Measurements from ENCODE around the gene SOCS2. TPM values are rescaled to one million over a fixed set of nuclear protein-coding genes. Genes with fewer than 3 reads are reported as not detected.

SOCS2 gene
- total and polyA plus RNA-seq, 2 donors (not counting 3 experiments of a cell fraction or from before 2014, with no cell fraction given), result 2.4 to 5.6 TPM

GRCh38 chr12:93582351-93582750, 9.9 kb downstream of the SOCS2 start:
- Histone ChIP-seq H4K20me1 (replicated peaks; ENCODE audit: control insufficient read depth, extremely low read depth, insufficient read depth, low read length) (no peaks in the 10 kb centered on the region), H3K79me2 (ENCODE audit: control insufficient read depth, insufficient read depth, low read length) (no peaks in the 10 kb centered on the region), H3K4me3 (replicated peaks in 1 of 3; ENCODE audit: insufficient read depth in 1 of 3, low read depth in 1 of 3, low read length in 3 of 3) (no peak overlapping the region), H3K9me3 (replicated peaks; ENCODE audit: control insufficient read depth, insufficient read depth, low read length) (no peaks in the 10 kb centered on the region), H3K4me1 (ENCODE audit: control insufficient read depth, extremely low read depth, insufficient read depth, low read length) (no peaks in the 10 kb centered on the region), H3K4me2 (ENCODE audit: insufficient read depth, low read length) (no peak overlapping the region), H3K27ac (ENCODE audit: insufficient read depth, low read depth, low read length) (no peak overlapping the region), H3K9ac (replicated peaks; ENCODE audit: extremely low read depth, insufficient read depth, low read length) (no peak overlapping the region), H3K36me3 (ENCODE audit: control insufficient read depth in 2 of 2, extremely low read depth in 1 of 2, insufficient read depth in 2 of 2, low read length in 2 of 2) (no peaks in the 10 kb centered on the region), H3K9me1 (replicated peaks; ENCODE audit: control insufficient read depth, extremely low read depth, insufficient read depth, low read length) (no peaks in the 10 kb centered on the region), H3K27me3 (ENCODE audit: control insufficient read depth in 2 of 2, insufficient read depth in 2 of 2, low read length in 2 of 2) (peaks cover 26 to 37% of the 10 kb centered on the region in 2 experiments), H2AFZ (ENCODE audit: low read depth, low read length) (no peak overlapping the region)
- DNase-seq (ENCODE audit: low read depth, low spot score) (no peak), FAIRE-seq (no peak)
- TF ChIP-seq, protein P1, sequence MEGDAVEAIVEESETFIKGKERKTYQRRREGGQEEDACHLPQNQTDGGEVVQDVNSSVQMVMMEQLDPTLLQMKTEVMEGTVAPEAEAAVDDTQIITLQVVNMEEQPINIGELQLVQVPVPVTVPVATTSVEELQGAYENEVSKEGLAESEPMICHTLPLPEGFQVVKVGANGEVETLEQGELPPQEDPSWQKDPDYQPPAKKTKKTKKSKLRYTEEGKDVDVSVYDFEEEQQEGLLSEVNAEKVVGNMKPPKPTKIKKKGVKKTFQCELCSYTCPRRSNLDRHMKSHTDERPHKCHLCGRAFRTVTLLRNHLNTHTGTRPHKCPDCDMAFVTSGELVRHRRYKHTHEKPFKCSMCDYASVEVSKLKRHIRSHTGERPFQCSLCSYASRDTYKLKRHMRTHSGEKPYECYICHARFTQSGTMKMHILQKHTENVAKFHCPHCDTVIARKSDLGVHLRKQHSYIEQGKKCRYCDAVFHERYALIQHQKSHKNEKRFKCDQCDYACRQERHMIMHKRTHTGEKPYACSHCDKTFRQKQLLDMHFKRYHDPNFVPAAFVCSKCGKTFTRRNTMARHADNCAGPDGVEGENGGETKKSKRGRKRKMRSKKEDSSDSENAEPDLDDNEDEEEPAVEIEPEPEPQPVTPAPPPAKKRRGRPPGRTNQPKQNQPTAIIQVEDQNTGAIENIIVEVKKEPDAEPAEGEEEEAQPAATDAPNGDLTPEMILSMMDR (IDR thresholded peaks at IDR 0.05; ENCODE audit: extremely low read depth in 1 of 2, insufficient read depth in 1 of 2, low read depth in 1 of 2, low read length in 2 of 2), result no peak
- TF ChIP-seq, protein P2, sequence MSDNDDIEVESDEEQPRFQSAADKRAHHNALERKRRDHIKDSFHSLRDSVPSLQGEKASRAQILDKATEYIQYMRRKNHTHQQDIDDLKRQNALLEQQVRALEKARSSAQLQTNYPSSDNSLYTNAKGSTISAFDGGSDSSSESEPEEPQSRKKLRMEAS (IDR thresholded peaks at IDR 0.05; ENCODE audit: insufficient read depth, insufficient read length), result no peak
- TF ChIP-seq MYC (IDR thresholded peaks at IDR 0.05; ENCODE audit: low read depth, low read length), result no peak
- TF ChIP-seq POLR2A (IDR thresholded peaks at IDR 0.05; ENCODE audit: low read depth, low read length), result no peak
- no peak for TF ChIP-seq POLR2AphosphoS5 (IDR thresholded peaks at IDR 0.05; ENCODE audit: insufficient read depth, low read depth, low read length)
- no peak for TF ChIP-seq FOS (IDR thresholded peaks at IDR 0.05; ENCODE audit: borderline replicate concordance, insufficient read depth, low read length)
- TF ChIP-seq GATA2 (IDR thresholded peaks at IDR 0.05; ENCODE audit: insufficient read depth, insufficient read length, low read depth, low read length), result no peak
- no peak for TF ChIP-seq JUN (IDR thresholded peaks at IDR 0.05; ENCODE audit: borderline replicate concordance, insufficient read depth, insufficient read length, low read depth)
- TF ChIP-seq EZH2 (IDR thresholded peaks at IDR 0.05; ENCODE audit: borderline replicate concordance, low read depth, low read length, severe bottlenecking), result no peak
- dilution Hi-C loops (cut with MboI; ENCODE audit: extremely low pct_ligation_motif_present, low sequenced_read_pairs), result no loop called here
- CTCF ChIA-PET, result interaction anchor here (1.3 to 1.4 kb wide), 3 partner anchors 9 to 520 kb away, joined by 3 to 5 read pairs (median 5); no protein-coding TSS in a partner anchor
- no TSS peak for BruUV-seq (replicated peaks)
- POLR2A ChIA-PET, result no interaction called here
- intact Hi-C loops (cut with micrococcal nuclease), result no loop called here

Data from endothelial cell of umbilical vein (primary cell).